GM12878 (cell line): Measurements from ENCODE around the gene RBM19. TPM values are rescaled to one million over a fixed set of nuclear protein-coding genes. Genes with fewer than 3 reads are reported as not detected.

Experiments used
- ATAC-seq: fragments of 200-7000 bp; cut with Tn5 transposase; 3 replicates; pipeline ENCODE4 v1.9.1; 2020; ENCODE audit warnings: mild to moderate bottlenecking, moderate library complexity
- BruUV-seq: library from RNA; stranded (reverse); fragments of 400-500 nt; replicated peaks from 2 replicates; lab custom pipeline; 2021; lab: Mats Ljungman, UMichigan
- CTCF ChIA-PET: fragments of 300-600 bp; sonication (Branson Sonifier 250); formaldehyde crosslinking; extraction: SDS; loops from one replicate; lab custom pipeline; 2021; ENCODE audit warnings: inconsistent platforms; lab: Yijun Ruan, JAX
- POLR2A ChIA-PET: fragments of 350-600 bp; formaldehyde crosslinking; extraction: SDS; loops from one replicate; lab custom pipeline; 2021; ENCODE audit warnings: inconsistent platforms; lab: Charles Lee
- RAD21 ChIA-PET: fragments of 300-600 bp; sonication (Branson Sonifier 250); formaldehyde crosslinking; loops from one replicate; lab custom pipeline; 2023; ENCODE audit warnings: antibody characterized with exemption; ENCODE audit not compliant: unreplicated experiment; lab: Charles Lee
- SMC1A ChIA-PET: fragments of 300-600 bp; sonication (Branson Sonifier 250); formaldehyde crosslinking; loops from one replicate; lab custom pipeline; 2023; ENCODE audit not compliant: unreplicated experiment, uncharacterized antibody; lab: Charles Lee
- DNase-seq: peaks from one replicate; pipeline ENCODE4 v3.0.0-alpha.2; 2011; ENCODE audit warnings: low read depth, low spot score
- FAIRE-seq: peaks from 3 replicates; lab custom pipeline; 2011; peaks lifted over from hg19 to GRCh38; lab: Jason Lieb, UNC
- H2AFZ ChIP-seq: 2 replicates; pipeline ENCODE4 v1.6.0; 2011; ENCODE audit warnings: low read depth, low read length, control low read depth; ENCODE audit not compliant: control insufficient read depth
- H3K27ac ChIP-seq: 2 replicates; pipeline ENCODE4 v1.5.1; 2011; ENCODE audit warnings: control low read depth; ENCODE audit not compliant: control insufficient read depth, insufficient read depth
- H3K27me3 ChIP-seq, 2 experiments: replicated peaks in 1 of 2; 2 replicates each; pipeline versions ENCODE4 v1.6.0 to v1.6.1; 2011; ENCODE audit warnings: low read length in 1 of 2; ENCODE audit not compliant: control insufficient read depth in 2 of 2, insufficient read depth in 2 of 2
- H3K36me3 ChIP-seq, 2 experiments: 2 replicates each; pipeline ENCODE4 v1.5.1; 2011; ENCODE audit warnings: low read length in 1 of 2; ENCODE audit not compliant: control insufficient read depth in 2 of 2, insufficient read depth in 2 of 2
- H3K4me1 ChIP-seq: 2 replicates; pipeline ENCODE4 v1.6.1; 2011; ENCODE audit warnings: mild to moderate bottlenecking, low read length, moderate library complexity, mixed read lengths; ENCODE audit not compliant: control insufficient read depth, insufficient read depth
- H3K4me2 ChIP-seq: 2 replicates; pipeline ENCODE4 v1.6.0; 2011; ENCODE audit warnings: control low read depth; ENCODE audit not compliant: control insufficient read depth, insufficient read depth
- H3K4me3 ChIP-seq: fragments of 200-600 bp; sonication (generic); 2 replicates; pipeline ENCODE4 v1.5.1; 2016
- H3K79me2 ChIP-seq: 2 replicates; pipeline ENCODE4 v1.6.0; 2011; ENCODE audit warnings: low read length; ENCODE audit not compliant: control insufficient read depth, insufficient read depth
- H3K9ac ChIP-seq: 2 replicates; pipeline ENCODE4 v1.8.0; 2011; ENCODE audit warnings: low read length, control low read depth, mixed read lengths; ENCODE audit not compliant: control insufficient read depth, insufficient read depth
- H3K9me3 ChIP-seq: replicated peaks from 3 replicates; pipeline ENCODE4 v1.5.1; 2011; ENCODE audit warnings: mild to moderate bottlenecking, low read length; ENCODE audit not compliant: control insufficient read depth, insufficient read depth
- H4K20me1 ChIP-seq: 2 replicates; pipeline ENCODE4 v1.6.0; 2011; ENCODE audit not compliant: control insufficient read depth, insufficient read depth
- BACH1 ChIP-seq: fragments of 450-650 bp; IDR thresholded peaks from 2 replicates; pipeline ENCODE4 v1.6.1; 2017; ENCODE audit warnings: mild to moderate bottlenecking, borderline replicate concordance
- CTCF ChIP-seq, 3 experiments: IDR thresholded peaks in 2 of 3; conservative IDR thresholded peaks in 1 of 3; 2 replicates each; pipeline ENCODE4 v1.5.1; 2011; ENCODE audit warnings: low read depth in 3 of 3, low read length in 3 of 3, mild to moderate bottlenecking in 3 of 3, control low read depth in 2 of 3, moderate library complexity in 2 of 3, inconsistent platforms in 1 of 3, mixed read lengths in 1 of 3; ENCODE audit not compliant: control insufficient read depth in 2 of 3, insufficient read depth in 1 of 3; ENCODE audit errors: extremely low read depth in 1 of 3
- E2F8 ChIP-seq: fragments of 450-650 bp; IDR thresholded peaks from 2 replicates; pipeline ENCODE4 v1.6.1; 2018; ENCODE audit warnings: mild to moderate bottlenecking, low read depth, moderate library complexity; ENCODE audit not compliant: partially characterized antibody
- FOXK2 ChIP-seq: fragments of 450-650 bp; IDR thresholded peaks from 2 replicates; pipeline ENCODE4 v1.6.1; 2017; ENCODE audit warnings: mild to moderate bottlenecking, moderate library complexity
- GABPA ChIP-seq: IDR thresholded peaks from 2 replicates; pipeline ENCODE4 v1.6.1; 2014; ENCODE audit warnings: antibody characterized with exemption, low read depth, mild to moderate bottlenecking, inconsistent platforms
- IKZF1 ChIP-seq: fragments of 450-650 bp; conservative IDR thresholded peaks from 2 replicates; pipeline ENCODE4 v1.6.1; 2017; ENCODE audit warnings: antibody characterized with exemption, mild to moderate bottlenecking
- MLLT1 ChIP-seq: fragments of 450-650 bp; IDR thresholded peaks from 2 replicates; pipeline ENCODE4 v1.6.1; 2016; ENCODE audit warnings: mild to moderate bottlenecking
- PAX8 ChIP-seq: fragments of 450-650 bp; IDR thresholded peaks from 2 replicates; pipeline ENCODE4 v1.6.1; 2017; ENCODE audit warnings: mild to moderate bottlenecking, moderate library complexity
- POLR2A ChIP-seq: IDR thresholded peaks from 2 replicates; pipeline ENCODE4 v1.6.1; 2011; ENCODE audit warnings: low read depth, mild to moderate bottlenecking, low read length
- PRDM15 ChIP-seq: fragments of 450-650 bp; formaldehyde crosslinking; IDR thresholded peaks from 2 replicates; pipeline ENCODE4 v1.4.0; 2020; ENCODE audit warnings: mild to moderate bottlenecking, moderate library complexity
- RB1 ChIP-seq: fragments of 450-650 bp; formaldehyde crosslinking; IDR thresholded peaks from 2 replicates; pipeline ENCODE4 v1.6.1; 2017; ENCODE audit warnings: mild to moderate bottlenecking, borderline replicate concordance
- RELA ChIP-seq: fragments of 450-650 bp; IDR thresholded peaks from 2 replicates; pipeline ENCODE4 v1.8.0; 2014; ENCODE audit warnings: borderline replicate concordance; ENCODE audit not compliant: partially characterized antibody
- YY1 ChIP-seq: IDR thresholded peaks from 2 replicates; pipeline ENCODE4 v1.6.1; 2011; ENCODE audit warnings: low read depth, mild to moderate bottlenecking, low read length
- WGBS: methylation state at CpG from one replicate; pipeline ENCODE4 v1.1.6; 2016; ENCODE audit warnings: low lambda C conversion rate; ENCODE audit not compliant: insufficient replicate concordance, insufficient coverage; ENCODE audit errors: missing lambda C conversion rate; 5-methylcytosine and 5-hydroxymethylcytosine counted together
- in situ Hi-C: fragments of 300-500 bp; cut with MboI; formaldehyde crosslinking; loops from 9 replicates; pipeline ENCODE4 v1.14.3; 2018; ENCODE audit warnings: mixed read lengths
- intact Hi-C: fragments of 100-400 bp; cut with micrococcal nuclease; formaldehyde crosslinking; loops from one replicate; pipeline ENCODE4 v1.14.2; 2022; ENCODE audit not compliant: unreplicated experiment
- polyA plus RNA-seq, 11 experiments: library from polyadenylated mRNA; depleted of rRNA in 4 of 11; unstranded in 6 of 11; stranded (reverse) in 5 of 11; fragments of >200 nt; fragmentation: Nextera tagmentation in 4 of 11; fragmentation: Illumina TruSeq in 1 of 11; extraction: Ambion mirVana in 4 of 11; extraction: Trizol in 1 of 11; gene quantifications; 1 replicate in 1 of 11; 2 replicates in 10 of 11; pipeline versions ENCODE4 v1.2.1 to v1.2.3, GENCODE V29; 2011 to 2016; ENCODE audit warnings: inconsistent platforms in 2 of 11, missing spikeins in 2 of 11, low read depth in 1 of 11
- total RNA-seq, 4 experiments: library from RNA; depleted of rRNA in 3 of 4; stranded (reverse); fragments of >200 nt in 3 of 4; fragmentation: Illumina TruSeq in 1 of 4; extraction: Trizol in 1 of 4; gene quantifications; 2 replicates each; pipeline versions ENCODE4 v1.2.1 to v1.2.3, GENCODE V29; 2013 to 2021

The RBM19 gene
- total and polyA plus RNA-seq, 10 of the 15 experiments (the other 5 are each of a cell fraction or from before 2014, with no cell fraction given) = 4.2 to 42.9 (median 28.4) TPM

GRCh38 chr12:113866496-113866895 is 99.6 kb downstream of the RBM19 start (continued):
- no peak for TF ChIP-seq CTCF (IDR thresholded peaks at IDR 0.05 in 2 of 3, conservative IDR thresholded peaks at IDR 0.05 in 1 of 3; ENCODE audit: control insufficient read depth in 2 of 3, extremely low read depth in 1 of 3, insufficient read depth in 1 of 3, low read depth in 3 of 3, low read length in 3 of 3)
- TF ChIP-seq RELA = no peak
- no peak for TF ChIP-seq PAX8
- no peak for TF ChIP-seq GABPA
- TF ChIP-seq MLLT1 = no peak

DNA sequence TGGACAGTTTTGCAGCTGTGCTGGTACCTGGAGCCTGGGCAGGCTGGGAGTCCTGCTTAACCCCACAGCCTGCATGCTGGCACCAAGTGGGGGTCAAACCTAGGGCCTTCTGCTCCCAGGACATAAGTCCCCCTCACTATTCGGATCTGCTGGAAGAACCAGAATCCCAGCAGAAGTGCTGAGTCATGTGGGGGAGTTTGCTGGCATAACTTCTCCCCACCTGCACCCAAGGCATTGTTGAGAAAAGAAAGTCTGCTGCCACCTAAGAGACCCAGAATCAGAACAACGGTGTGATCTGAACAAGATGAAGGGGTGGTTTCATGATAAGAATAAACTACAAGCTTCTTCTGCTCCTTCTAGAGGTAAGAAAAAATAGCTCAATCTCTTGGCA is 102.7 kb downstream of the RBM19 start:
- H3K27me3 ChIP-seq = no peaks in the 10 kb centered on the region
- RAD21 ChIA-PET = interaction anchor here (2.6 kb wide), 1 partner anchor 45 kb away, joined by 5 read pairs; no protein-coding TSS in a partner anchor
- no peaks in the 10 kb centered on the region for H4K20me1 ChIP-seq
- no peaks in the 10 kb centered on the region for H3K79me2 ChIP-seq
- no peak overlapping the region for H3K27ac ChIP-seq
- CTCF ChIA-PET = interaction anchor here (1.3 kb wide), 1 partner anchor 103 kb away, joined by 4 read pairs; the partner anchor contains the start of gene RBM19
- H3K36me3 ChIP-seq = no peaks in the 10 kb centered on the region; a peak in 2 of 4 replicates
- ATAC-seq (no peak; the same call in 2 of the 3 replicates), FAIRE-seq (no peak), DNase-seq (no peak)
- no TSS peak for BruUV-seq
- H3K4me1 ChIP-seq = peaks cover 19% of the 10 kb centered on the region
- 96% methylated on average over 2 of the region's 2 CpGs for WGBS
- H2AFZ ChIP-seq = no peak overlapping the region
- in situ Hi-C loops = no loop called here
- no peak overlapping the region for H3K4me2 ChIP-seq
- POLR2A ChIA-PET = interaction anchor here (0.7 kb wide), 1 partner anchor 28 kb away, joined by 3 read pairs; no protein-coding TSS in a partner anchor
- no peak overlapping the region for H3K4me3 ChIP-seq
- no peaks in the 10 kb centered on the region for H3K9me3 ChIP-seq
- SMC1A ChIA-PET = interaction anchor here (0.9 to 1.4 kb wide), 4 partner anchors 14 to 103 kb away, joined by 3 to 4 read pairs (median 4); no protein-coding TSS in a partner anchor
- intact Hi-C loops = no loop called here
- H3K9ac ChIP-seq = no peak overlapping the region
- TF ChIP-seq YY1 (no peak), FOXK2 (no peak), IKZF1 (peak; percentile 33), BACH1 (0 out of 2 replicates have a peak, but pooled peaks have one; percentile 25), RB1 (no peak), E2F8 (no peak), POLR2A (no peak), PRDM15 (no peak)
